HepG2 (cell line): ENCODE results near the gene GNG7. TPM values are rescaled to one million over a fixed set of nuclear protein-coding genes. Genes with fewer than 3 reads are reported as not detected.

ENCODE experiments used
- ATF4 ChIP-seq, 2 experiments: fragments of 450-650 bp in 1 of 2; sonication (generic) in 1 of 2; formaldehyde crosslinking; IDR thresholded peaks; 2 replicates each; pipeline versions ENCODE4 v1.5.0 to v1.8.0; 2020 to 2022; ENCODE audit warnings: mild to moderate bottlenecking in 1 of 2, missing genetic modification reagents in 1 of 2
- CBX1 ChIP-seq: IDR thresholded peaks from one replicate; pipeline ENCODE4 v1.6.1; 2016; ENCODE audit warnings: antibody characterized with exemption, low read depth
- CREB1 ChIP-seq, 2 experiments: fragments of 450-650 bp in 1 of 2; IDR thresholded peaks; 2 replicates each; pipeline ENCODE4 v1.6.1; 2016 to 2017; ENCODE audit warnings: control low read depth in 1 of 2, mild to moderate bottlenecking in 1 of 2, missing compliant biosample characterization in 1 of 2, missing genetic modification characterization in 1 of 2
- GFI1 ChIP-seq: sonication (generic); formaldehyde crosslinking; IDR thresholded peaks from 2 replicates; pipeline ENCODE4 v1.5.0; 2020; ENCODE audit warnings: missing genetic modification reagents, mild to moderate bottlenecking, borderline replicate concordance
- KDM1A ChIP-seq: IDR thresholded peaks from 2 replicates; pipeline ENCODE4 v1.6.1; 2016; ENCODE audit warnings: missing compliant biosample characterization
- KLF9 ChIP-seq: IDR thresholded peaks from 2 replicates; pipeline ENCODE4 v1.6.1; 2016; ENCODE audit warnings: low read depth
- MBNL3 ChIP-seq: fragments of 250-450 bp; sonication (Bioruptor Pico); conservative IDR thresholded peaks from 2 replicates; pipeline ENCODE4 v1.8.0; 2022; ENCODE audit warnings: mild to moderate bottlenecking, inconsistent platforms
- MYC ChIP-seq: sonication (generic); formaldehyde crosslinking; IDR thresholded peaks from 2 replicates; pipeline ENCODE4 v1.9.0; 2021; ENCODE audit warnings: missing genetic modification reagents, borderline replicate concordance
- NCOA2 ChIP-seq: sonication (generic); formaldehyde crosslinking; IDR thresholded peaks from 2 replicates; pipeline ENCODE4 v1.8.0; 2022; ENCODE audit warnings: inconsistent platforms
- NR1H2 ChIP-seq: sonication (generic); formaldehyde crosslinking; IDR thresholded peaks from 2 replicates; pipeline ENCODE4 v1.8.1; 2022; ENCODE audit warnings: low read depth, missing genetic modification reagents, borderline replicate concordance
- NR2F2 ChIP-seq: IDR thresholded peaks from 2 replicates; pipeline ENCODE4 v1.6.1; 2012; ENCODE audit warnings: low read depth, inconsistent platforms, borderline replicate concordance
- RFX3 ChIP-seq: IDR thresholded peaks from 2 replicates; pipeline ENCODE4 v1.6.1; 2016; ENCODE audit warnings: missing biosample characterization, missing genetic modification reagents
- SP140L ChIP-seq: sonication (generic); formaldehyde crosslinking; IDR thresholded peaks from 2 replicates; pipeline ENCODE4 v1.4.0; 2020; ENCODE audit warnings: missing genetic modification reagents, borderline replicate concordance
- TEAD2 ChIP-seq: sonication (generic); formaldehyde crosslinking; IDR thresholded peaks from 2 replicates; pipeline ENCODE4 v1.9.0; 2021; ENCODE audit warnings: missing genetic modification reagents
- TERF1 ChIP-seq: sonication (generic); formaldehyde crosslinking; IDR thresholded peaks from 2 replicates; pipeline ENCODE4 v1.8.0; 2022; ENCODE audit warnings: mild to moderate bottlenecking, missing genetic modification reagents, moderate library complexity
- TFE3 ChIP-seq: IDR thresholded peaks from 2 replicates; pipeline ENCODE4 v1.6.1; 2016
- ZBTB7A ChIP-seq: sonication (generic); formaldehyde crosslinking; IDR thresholded peaks from 2 replicates; pipeline ENCODE4 v1.8.0; 2022; ENCODE audit warnings: mild to moderate bottlenecking, missing genetic modification reagents
- ZFAT ChIP-seq: sonication (generic); formaldehyde crosslinking; conservative IDR thresholded peaks from 2 replicates; pipeline ENCODE4 v1.8.1; 2023; ENCODE audit warnings: missing genetic modification reagents, inconsistent platforms
- ZFX ChIP-seq: sonication (generic); formaldehyde crosslinking; IDR thresholded peaks from 2 replicates; pipeline ENCODE4 v1.4.0; 2020; ENCODE audit warnings: mild to moderate bottlenecking, low read depth, missing genetic modification reagents, moderate library complexity
- ZNF275 ChIP-seq: sonication (generic); formaldehyde crosslinking; IDR thresholded peaks from 2 replicates; pipeline ENCODE4 v1.8.0; 2022; ENCODE audit warnings: missing genetic modification reagents, mild to moderate bottlenecking, inconsistent platforms, borderline replicate concordance
- ZNF451 ChIP-seq: sonication (generic); formaldehyde crosslinking; IDR thresholded peaks from 2 replicates; pipeline ENCODE4 v1.5.0; 2020; ENCODE audit warnings: mild to moderate bottlenecking, missing genetic modification reagents
- ZNF564 ChIP-seq: sonication (generic); formaldehyde crosslinking; IDR thresholded peaks from 2 replicates; pipeline ENCODE4 v1.8.1; 2023; ENCODE audit warnings: mild to moderate bottlenecking, missing genetic modification reagents
- ZNF576 ChIP-seq: sonication (generic); formaldehyde crosslinking; IDR thresholded peaks from 2 replicates; pipeline ENCODE4 v1.4.0; 2020; ENCODE audit warnings: mild to moderate bottlenecking, missing genetic modification reagents
- ZNF597 ChIP-seq: sonication (generic); formaldehyde crosslinking; IDR thresholded peaks from 2 replicates; pipeline ENCODE4 v1.5.0; 2020; ENCODE audit warnings: missing genetic modification reagents
- ZNF644 ChIP-seq: IDR thresholded peaks from 2 replicates; pipeline ENCODE4 v1.6.1; 2016; ENCODE audit warnings: low read depth
- polyA plus RNA-seq, 8 experiments: library from polyadenylated mRNA; depleted of rRNA in 3 of 8; stranded (reverse) in 7 of 8; unstranded in 1 of 8; fragments of >200 nt; fragmentation: Illumina TruSeq in 4 of 8; extraction: Trizol in 4 of 8; gene quantifications; 2 replicates each; pipeline versions ENCODE4 v1.2.1 to v1.2.3, GENCODE V29; 2011 to 2016; ENCODE audit warnings: low read depth in 4 of 8, missing spikeins in 1 of 8, mixed read lengths in 1 of 8; ENCODE audit not compliant: insufficient read depth in 1 of 8
- total RNA-seq, 5 experiments: library from RNA; depleted of rRNA; stranded (reverse); fragments of >200 nt; fragmentation: Illumina TruSeq; extraction: Trizol; gene quantifications; 2 replicates each; pipeline ENCODE4 v1.2.3, GENCODE V29; 2016; ENCODE audit warnings: low read depth in 1 of 5

Gene GNG7
- total and polyA plus RNA-seq, 2 of the 13 experiments (the other 11 are each of a cell fraction or from before 2014, with no cell fraction given): 1.4 to 3.3 TPM

- TF ChIP-seq ZNF644 (CRISPR knock-in tag) (no peak), NCOA2 (CRISPR knock-in tag) (no peak), MBNL3 (CRISPR knock-in tag) (no peak), NR1H2 (CRISPR knock-in tag) (no peak), ATF4 (CRISPR knock-in tag; IDR thresholded peaks at IDR 0.05) (no peak), ZNF451 (no peak), ZNF564 (CRISPR knock-in tag) (no peak), CREB1 (IDR thresholded peaks at IDR 0.05) (no peak), CREB1 (CRISPR knock-in tag; IDR thresholded peaks at IDR 0.05) (no peak), NR2F2 (no peak), GFI1 (no peak), ZNF275 (CRISPR knock-in tag) (0 out of 2 replicates have a peak, but pooled peaks have one; percentile 33), TEAD2 (CRISPR knock-in tag) (no peak), TFE3 (CRISPR knock-in tag) (no peak), RFX3 (CRISPR knock-in tag) (no peak), KDM1A (CRISPR knock-in tag) (no peak), CBX1 (peak; percentile 76), TERF1 (CRISPR knock-in tag) (no peak), KLF9 (CRISPR knock-in tag) (no peak), ZBTB7A (CRISPR knock-in tag) (no peak), ZNF597 (CRISPR knock-in tag) (no peak), ZNF576 (CRISPR knock-in tag) (no peak), SP140L (CRISPR knock-in tag) (no peak), MYC (CRISPR knock-in tag) (peak; percentile 26; the same call in 1 of the 2 replicates), ZFAT (CRISPR knock-in tag) (no peak), ZFX (CRISPR knock-in tag) (0 out of 2 replicates have a peak, but pooled peaks have one; percentile 54)
Observed at GRCh38 chr19:2648528-2648937, 54.0 kb downstream of the GNG7 start (continued).
